Smooth muscle cell (in vitro differentiated cells): ENCODE data around the gene QARS1. TPM values are rescaled to one million over a fixed set of nuclear protein-coding genes. Genes with fewer than 3 reads are reported as not detected.

Experiments
- DNase-seq: peaks from one replicate; lab custom pipeline; 2025; ENCODE audit not compliant: unreplicated experiment; lab: John Stamatoyannopoulos, UW
- H2AFZ ChIP-seq: fragments of 200-600 bp; sonication (generic); 2 replicates; pipeline ENCODE4 v1.6.0; 2016; ENCODE audit warnings: antibody characterized with exemption, low read depth, mild to moderate bottlenecking
- H3F3A ChIP-seq: fragments of 200-600 bp; sonication (generic); 2 replicates; pipeline ENCODE4 v1.6.0; 2017; ENCODE audit warnings: antibody characterized with exemption, low read depth
- H3K27ac ChIP-seq: fragments of 200-600 bp; sonication (generic); 2 replicates; pipeline ENCODE4 v1.5.1; 2016; ENCODE audit warnings: low read depth, mild to moderate bottlenecking
- H3K27me3 ChIP-seq: fragments of 200-600 bp; sonication (generic); 2 replicates; pipeline ENCODE4 v1.6.1; 2016; ENCODE audit warnings: low read depth, mild to moderate bottlenecking
- H3K36me3 ChIP-seq: fragments of 200-600 bp; sonication (generic); 2 replicates; pipeline ENCODE4 v1.5.1; 2016; ENCODE audit warnings: low read depth
- H3K4me1 ChIP-seq: fragments of 200-600 bp; sonication (generic); 2 replicates; pipeline ENCODE4 v1.5.1; 2016; ENCODE audit warnings: low read depth
- H3K4me2 ChIP-seq: fragments of 200-600 bp; sonication (generic); 2 replicates; pipeline ENCODE4 v1.6.0; 2016; ENCODE audit warnings: mild to moderate bottlenecking
- H3K4me3 ChIP-seq: fragments of 200-600 bp; sonication (generic); 2 replicates; pipeline ENCODE4 v1.5.1; 2016; ENCODE audit warnings: mild to moderate bottlenecking
- H3K79me2 ChIP-seq: fragments of 200-600 bp; sonication (generic); 2 replicates; pipeline ENCODE4 v1.6.0; 2016; ENCODE audit warnings: low read depth, mild to moderate bottlenecking
- H3K9ac ChIP-seq: fragments of 200-600 bp; sonication (generic); 2 replicates; pipeline ENCODE4 v1.6.0; 2016; ENCODE audit warnings: low read depth
- H3K9me3 ChIP-seq: fragments of 200-600 bp; sonication (generic); replicated peaks from 2 replicates; pipeline ENCODE4 v1.5.1; 2016; ENCODE audit warnings: low read depth
- H4K20me1 ChIP-seq: fragments of 200-600 bp; sonication (generic); 2 replicates; pipeline ENCODE4 v1.6.0; 2016; ENCODE audit warnings: low read depth
- WGBS: methylation state at CpG from one replicate; pipeline ENCODE4 v1.1.7; 2016; ENCODE audit warnings: low lambda C conversion rate; 5-methylcytosine and 5-hydroxymethylcytosine counted together
- polyA plus RNA-seq: library from polyadenylated mRNA; unstranded; fragments of >200 nt; fragmentation: Nextera tagmentation; extraction: Ambion mirVana; gene quantifications from 2 replicates; pipeline ENCODE4 v1.2.1, GENCODE V29; 2016
- total RNA-seq: library from RNA; depleted of rRNA; stranded (reverse); fragments of >200 nt; gene quantifications from 2 replicates; pipeline ENCODE4 v1.2.3, GENCODE V29; 2014
- TF ChIP-seq, protein P1 (sequence below): fragments of 200-600 bp; sonication (generic); IDR thresholded peaks from 2 replicates; pipeline ENCODE4 v1.5.1; 2017; ENCODE audit warnings: borderline replicate concordance, mild to moderate bottlenecking, antibody characterized with exemption; ENCODE audit not compliant: insufficient read depth, poor library complexity, severe bottlenecking

The QARS1 gene
- total and polyA plus RNA-seq, 2 experiments from 2014 or later: 114 to 135 TPM

DNA sequence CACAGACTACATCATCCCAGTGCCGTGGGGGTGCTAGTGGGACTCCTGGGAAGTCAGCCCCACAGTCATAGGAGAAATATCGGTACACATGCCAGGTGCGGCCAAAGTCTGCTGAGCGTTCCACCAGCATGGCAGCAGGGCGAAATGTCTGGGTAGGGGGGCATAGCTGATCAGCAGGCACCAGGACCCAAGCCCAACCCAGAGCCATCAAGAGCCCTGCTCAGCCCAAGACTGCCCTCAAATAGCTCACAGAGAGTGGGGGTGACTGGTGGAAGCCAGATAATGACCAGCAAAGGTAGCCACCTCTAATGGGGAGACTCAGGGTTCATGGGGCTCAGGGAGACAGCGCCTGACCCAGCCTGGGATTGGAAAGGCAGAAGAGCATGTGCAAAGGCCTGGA lies 27.0 kb upstream of the QARS1 start:
- H3K4me1 ChIP-seq: peaks cover 14% of the 10 kb centered on the region
- WGBS: 95% methylated on average over 6 of the region's 6 CpGs
- H3K36me3 ChIP-seq: no peaks in the 10 kb centered on the region
- no peaks in the 10 kb centered on the region for H3K27me3 ChIP-seq
- peak overlapping the region; percentile 97 for H3K4me2 ChIP-seq
- H3K9me3 ChIP-seq: no peaks in the 10 kb centered on the region
- H4K20me1 ChIP-seq: peaks cover 4% of the 10 kb centered on the region
- no peak overlapping the region for H2AFZ ChIP-seq
- H3K27ac ChIP-seq: no peak overlapping the region
- peak overlapping the region; percentile 86 for H3K4me3 ChIP-seq
- TF ChIP-seq, protein P1, sequence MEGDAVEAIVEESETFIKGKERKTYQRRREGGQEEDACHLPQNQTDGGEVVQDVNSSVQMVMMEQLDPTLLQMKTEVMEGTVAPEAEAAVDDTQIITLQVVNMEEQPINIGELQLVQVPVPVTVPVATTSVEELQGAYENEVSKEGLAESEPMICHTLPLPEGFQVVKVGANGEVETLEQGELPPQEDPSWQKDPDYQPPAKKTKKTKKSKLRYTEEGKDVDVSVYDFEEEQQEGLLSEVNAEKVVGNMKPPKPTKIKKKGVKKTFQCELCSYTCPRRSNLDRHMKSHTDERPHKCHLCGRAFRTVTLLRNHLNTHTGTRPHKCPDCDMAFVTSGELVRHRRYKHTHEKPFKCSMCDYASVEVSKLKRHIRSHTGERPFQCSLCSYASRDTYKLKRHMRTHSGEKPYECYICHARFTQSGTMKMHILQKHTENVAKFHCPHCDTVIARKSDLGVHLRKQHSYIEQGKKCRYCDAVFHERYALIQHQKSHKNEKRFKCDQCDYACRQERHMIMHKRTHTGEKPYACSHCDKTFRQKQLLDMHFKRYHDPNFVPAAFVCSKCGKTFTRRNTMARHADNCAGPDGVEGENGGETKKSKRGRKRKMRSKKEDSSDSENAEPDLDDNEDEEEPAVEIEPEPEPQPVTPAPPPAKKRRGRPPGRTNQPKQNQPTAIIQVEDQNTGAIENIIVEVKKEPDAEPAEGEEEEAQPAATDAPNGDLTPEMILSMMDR: no peak
- no peak for DNase-seq
- no peaks in the 10 kb centered on the region for H3F3A ChIP-seq
- peak overlapping the region; percentile 72 for H3K9ac ChIP-seq
- peaks cover 43% of the 10 kb centered on the region for H3K79me2 ChIP-seq

DNA sequence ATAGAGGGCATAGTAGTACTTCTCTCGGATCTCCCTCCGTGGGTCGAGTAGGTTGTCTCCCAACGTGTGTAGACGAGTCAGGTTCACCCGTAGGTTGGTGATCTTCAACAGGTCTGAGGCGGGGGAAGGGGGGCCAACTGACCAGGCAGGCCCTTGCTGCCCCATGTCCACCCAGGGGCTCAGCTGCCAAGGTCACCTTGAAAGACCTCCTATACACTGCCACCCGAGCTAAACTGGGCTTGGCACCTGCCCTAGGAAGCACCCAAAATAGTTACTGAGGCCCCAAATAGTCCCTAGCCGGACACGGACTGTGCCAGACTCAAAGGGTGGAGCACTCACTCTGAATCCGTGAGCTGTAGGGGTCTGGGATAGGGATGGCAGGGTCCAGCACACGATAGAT lies 26.5 kb upstream of the QARS1 start:
- Histone ChIP-seq H3K9me3 (no peaks in the 10 kb centered on the region), H3K27ac (no peak overlapping the region), H3K79me2 (peaks cover 44% of the 10 kb centered on the region), H3K4me1 (peaks cover 14% of the 10 kb centered on the region), H4K20me1 (peaks cover 4% of the 10 kb centered on the region), H3F3A (no peaks in the 10 kb centered on the region), H2AFZ (no peak overlapping the region), H3K9ac (no peak overlapping the region), H3K4me3 (no peak overlapping the region), H3K27me3 (no peaks in the 10 kb centered on the region), H3K36me3 (no peaks in the 10 kb centered on the region), H3K4me2 (no peak overlapping the region)
- TF ChIP-seq, protein P1: no peak
- WGBS: 98% methylated on average over 12 of the region's 12 CpGs
- DNase-seq: no peak

DNA sequence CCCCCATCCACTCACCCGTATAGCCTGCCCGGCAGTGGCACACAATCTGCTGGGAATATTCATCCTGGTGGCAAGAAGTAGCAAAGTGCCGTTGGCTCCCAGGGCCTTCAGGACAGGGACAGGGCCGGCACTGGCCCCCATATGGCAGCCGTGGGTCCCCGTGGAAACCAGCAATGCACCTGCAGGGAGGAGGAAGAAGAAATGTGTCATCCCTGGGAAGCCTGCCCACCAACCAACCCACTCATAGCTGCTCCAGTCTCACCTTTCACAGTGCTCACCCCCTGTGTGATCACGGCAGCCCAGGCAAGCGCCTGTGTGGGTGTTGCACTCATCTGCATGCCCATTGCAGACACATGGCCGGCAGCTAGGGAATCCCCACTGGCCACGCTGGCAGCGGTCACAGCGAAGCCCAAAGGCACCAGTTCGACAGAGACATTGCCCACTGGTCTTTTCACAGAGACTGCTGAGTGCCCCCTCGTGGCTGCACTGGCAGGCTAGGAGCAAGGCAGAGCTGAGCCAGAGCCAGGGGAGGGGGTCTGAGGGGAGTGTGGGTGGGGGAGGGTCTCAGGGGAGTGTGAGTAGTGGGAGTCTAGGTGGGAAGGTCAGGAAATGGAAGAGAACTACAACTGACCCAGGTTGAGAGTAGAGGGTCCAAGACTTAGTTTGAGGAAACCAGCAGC lies 20.6 kb upstream of the QARS1 start:
- Histone ChIP-seq H4K20me1 (no peaks in the 10 kb centered on the region), H3K79me2 (peaks cover 18% of the 10 kb centered on the region), H3K9me3 (no peaks in the 10 kb centered on the region), H3K4me2 (no peak overlapping the region), H3K27ac (no peak overlapping the region), H3F3A (peaks cover 9% of the 10 kb centered on the region), H3K9ac (no peak overlapping the region), H2AFZ (no peak overlapping the region), H3K4me3 (no peak overlapping the region), H3K4me1 (no peaks in the 10 kb centered on the region), H3K36me3 (no peaks in the 10 kb centered on the region), H3K27me3 (no peaks in the 10 kb centered on the region)
- 96% methylated on average over 14 of the region's 14 CpGs for WGBS
- no peak for DNase-seq
- TF ChIP-seq, protein P1: no peak

DNA sequence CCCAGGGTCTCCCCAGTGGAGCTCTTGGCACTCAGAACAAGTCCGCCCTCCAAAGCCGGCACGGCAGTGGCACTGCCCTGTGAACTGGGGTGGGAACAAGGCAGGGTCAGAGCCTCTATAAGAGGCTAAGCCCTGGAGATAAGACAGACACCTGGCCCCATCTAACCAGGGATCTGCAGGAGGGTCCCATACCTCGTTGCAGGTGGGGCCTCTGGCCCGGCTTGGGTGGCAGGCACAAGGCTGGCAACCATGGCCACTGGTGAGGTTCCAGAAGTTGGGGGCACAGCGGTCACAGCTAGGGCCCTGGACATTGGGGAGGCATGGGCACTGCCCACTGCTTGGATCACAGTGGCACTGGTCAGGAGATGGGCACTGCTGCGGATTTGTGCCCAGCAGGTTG lies 19.6 kb upstream of the QARS1 start:
- WGBS: 96% methylated on average over 7 of the region's 7 CpGs
- Histone ChIP-seq H3K27me3 (no peaks in the 10 kb centered on the region), H3K4me1 (peaks cover 5% of the 10 kb centered on the region), H3F3A (peaks cover 15% of the 10 kb centered on the region), H3K4me2 (no peak overlapping the region), H3K9me3 (no peaks in the 10 kb centered on the region), H3K79me2 (peaks cover 17% of the 10 kb centered on the region), H3K27ac (no peak overlapping the region), H2AFZ (no peak overlapping the region), H3K9ac (no peak overlapping the region), H3K4me3 (no peak overlapping the region), H3K36me3 (no peaks in the 10 kb centered on the region), H4K20me1 (no peaks in the 10 kb centered on the region)
- TF ChIP-seq, protein P1: no peak
- no peak for DNase-seq
